NT2/D1 (cell line): ENCODE results near the gene CCN6.

Experiments
- DNase-seq: peaks from one replicate; pipeline ENCODE4 v3.0.0-alpha.2; 2011; ENCODE audit warnings: low read depth, low spot score
- H3K27me3 ChIP-seq: 2 replicates; pipeline ENCODE4 v1.6.0; 2011; ENCODE audit warnings: mild to moderate bottlenecking; ENCODE audit not compliant: insufficient read length, insufficient read depth
- H3K36me3 ChIP-seq: 2 replicates; pipeline ENCODE4 v1.6.1; 2011; ENCODE audit warnings: mild to moderate bottlenecking, low read length, mixed read lengths; ENCODE audit not compliant: insufficient read depth, insufficient read length
- H3K4me1 ChIP-seq: 2 replicates; pipeline ENCODE4 v1.5.1; 2011; ENCODE audit not compliant: insufficient read depth, insufficient read length
- H3K4me3 ChIP-seq: 2 replicates; pipeline ENCODE4 v1.5.1; 2011; ENCODE audit warnings: low read depth; ENCODE audit not compliant: insufficient read length
- H3K9ac ChIP-seq: 2 replicates; pipeline ENCODE4 v1.6.0; 2011; ENCODE audit warnings: low read depth; ENCODE audit not compliant: insufficient read length
- H3K9me3 ChIP-seq: 2 replicates; pipeline ENCODE4 v1.5.1; 2011; ENCODE audit warnings: mild to moderate bottlenecking, low read length; ENCODE audit not compliant: insufficient read depth
- SUZ12 ChIP-seq: IDR thresholded peaks from 2 replicates; pipeline ENCODE4 v1.6.1; 2011; ENCODE audit not compliant: insufficient read length, insufficient read depth; ENCODE audit errors: extremely low read depth
- YY1 ChIP-seq: IDR thresholded peaks from 2 replicates; pipeline ENCODE4 v1.6.1; 2011; ENCODE audit not compliant: insufficient read length, insufficient read depth
- ZNF274 ChIP-seq: IDR thresholded peaks from 2 replicates; pipeline ENCODE4 v1.6.1; 2011; ENCODE audit warnings: mild to moderate bottlenecking, low read depth, low read length

The CCN6 gene

GRCh38 chr6:112054001-112054400 lies at the start of gene CCN6:
Gene CCN6 (plus strand): TSS chr6:112054104. CDS start chr6:112054358, 254 bp downstream.
- TF ChIP-seq YY1 = no peak
- TF ChIP-seq ZNF274 = no peak
- TF ChIP-seq SUZ12 = no peak
- H3K9me3 ChIP-seq = no peaks in the 10 kb centered on the region
- H3K36me3 ChIP-seq = no peaks in the 10 kb centered on the region
- DNase-seq = no peak
- no peaks in the 10 kb centered on the region for H3K27me3 ChIP-seq
- H3K4me3 ChIP-seq = no peak within 1 kb of the TSS
- H3K9ac ChIP-seq = no peak within 1 kb of the TSS
- H3K4me1 ChIP-seq = no peaks in the 10 kb centered on the region

- Histone ChIP-seq H3K4me1 (no peaks in the 10 kb centered on the region), H3K4me3 (no peak overlapping the region), H3K27me3 (no peaks in the 10 kb centered on the region), H3K36me3 (no peaks in the 10 kb centered on the region), H3K9me3 (no peaks in the 10 kb centered on the region; the same call in 1 of the 2 replicates), H3K9ac (no peak overlapping the region)
- no peak for DNase-seq
- no peak for TF ChIP-seq ZNF274
- TF ChIP-seq SUZ12 = no peak
- no peak for TF ChIP-seq YY1
Observed at GRCh38 chr6:112004201-112005012, 49.5 kb upstream of the CCN6 start.

- H3K4me3 ChIP-seq = no peak overlapping the region
- no peaks in the 10 kb centered on the region for H3K36me3 ChIP-seq
- no peaks in the 10 kb centered on the region; the same call in 1 of the 2 replicates for H3K9me3 ChIP-seq
- DNase-seq = no peak
- no peaks in the 10 kb centered on the region for H3K27me3 ChIP-seq
- no peaks in the 10 kb centered on the region for H3K4me1 ChIP-seq
- no peak overlapping the region for H3K9ac ChIP-seq
- TF ChIP-seq SUZ12 (no peak), YY1 (no peak), ZNF274 (no peak)
Observed at GRCh38 chr6:112005013-112005371, 48.9 kb upstream of the CCN6 start.

- Histone ChIP-seq H3K36me3 (no peaks in the 10 kb centered on the region), H3K9ac (no peak overlapping the region), H3K4me1 (no peaks in the 10 kb centered on the region), H3K9me3 (no peaks in the 10 kb centered on the region), H3K27me3 (no peaks in the 10 kb centered on the region), H3K4me3 (no peak overlapping the region)
- TF ChIP-seq ZNF274 = no peak
- no peak for TF ChIP-seq SUZ12
- TF ChIP-seq YY1 = no peak
- no peak for DNase-seq
Observed at GRCh38 chr6:112007254-112007653, 46.6 kb upstream of the CCN6 start.

- H3K36me3 ChIP-seq = no peaks in the 10 kb centered on the region
- H3K27me3 ChIP-seq = no peaks in the 10 kb centered on the region
- DNase-seq = no peak
- H3K4me3 ChIP-seq = no peak overlapping the region
- H3K9me3 ChIP-seq = no peaks in the 10 kb centered on the region
- no peak overlapping the region for H3K9ac ChIP-seq
- TF ChIP-seq ZNF274 (no peak), YY1 (no peak), SUZ12 (no peak)
- no peaks in the 10 kb centered on the region for H3K4me1 ChIP-seq
Observed at GRCh38 chr6:112007805-112008204, 46.1 kb upstream of the CCN6 start.

- H3K4me3 ChIP-seq = no peak overlapping the region
- TF ChIP-seq ZNF274 (no peak), YY1 (no peak), SUZ12 (no peak)
- no peak for DNase-seq
- no peaks in the 10 kb centered on the region for H3K27me3 ChIP-seq
- H3K9ac ChIP-seq = no peak overlapping the region
- H3K36me3 ChIP-seq = no peaks in the 10 kb centered on the region
- no peaks in the 10 kb centered on the region for H3K4me1 ChIP-seq
- no peaks in the 10 kb centered on the region for H3K9me3 ChIP-seq
Observed at GRCh38 chr6:112008482-112008881, 45.4 kb upstream of the CCN6 start.

- H3K36me3 ChIP-seq = no peaks in the 10 kb centered on the region
- no peak overlapping the region for H3K4me3 ChIP-seq
- DNase-seq = no peak
- H3K4me1 ChIP-seq = no peaks in the 10 kb centered on the region
- H3K27me3 ChIP-seq = no peaks in the 10 kb centered on the region
- TF ChIP-seq YY1 = no peak
- TF ChIP-seq ZNF274 = no peak
- no peak for TF ChIP-seq SUZ12
- H3K9me3 ChIP-seq = no peaks in the 10 kb centered on the region
- no peak overlapping the region for H3K9ac ChIP-seq
Observed at GRCh38 chr6:112010328-112010727, 43.6 kb upstream of the CCN6 start.
